ENCODE data around the gene ADGRV1.
A peak's percentile ranks its signal among the peaks of the same experiment; 100 is the strongest.

ADGRV1 gene

DNA sequence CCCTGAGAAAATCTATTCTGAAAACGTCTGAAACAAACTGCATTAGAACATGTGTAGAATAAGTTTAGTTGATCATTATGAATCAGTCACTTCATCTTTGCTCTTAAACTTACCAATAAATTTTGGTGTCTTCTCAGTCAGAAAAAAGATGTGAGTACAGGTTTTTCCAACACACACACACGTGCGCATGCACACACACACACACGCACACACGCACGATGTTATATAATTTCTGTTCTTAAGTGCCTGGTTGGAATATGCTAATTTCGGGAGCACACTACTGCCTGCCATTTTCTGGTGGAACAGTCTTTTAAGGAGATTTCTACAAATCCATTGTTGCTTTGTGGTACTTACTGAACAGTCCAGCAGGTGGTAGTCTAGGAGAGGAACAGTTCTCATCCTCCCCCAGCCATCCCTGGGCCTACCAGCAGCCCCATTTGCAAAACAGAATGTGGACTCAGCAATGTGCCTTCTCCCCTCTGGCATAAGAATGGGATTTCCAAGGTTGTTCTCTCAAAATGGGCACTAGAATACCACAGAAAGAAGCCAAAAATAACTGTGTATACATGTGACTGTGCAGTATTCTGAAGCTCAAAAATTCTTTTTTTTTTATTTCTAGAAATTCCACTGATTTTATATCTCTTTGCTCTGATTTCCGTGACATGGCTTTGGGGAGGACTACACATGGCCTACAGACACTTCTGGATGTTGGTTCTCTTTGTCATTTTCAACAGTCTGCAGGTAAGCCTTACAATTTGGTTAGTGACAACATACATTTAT is 543.2 kb downstream of the ADGRV1 start:
- Histone ChIP-seq H3K9me3 (ENCODE audit: control insufficient read depth, low read length) (no peaks in the 10 kb centered on the region), H3K36me3 (ENCODE audit: control insufficient read depth, insufficient read depth, low read length) (peaks cover 14% of the 10 kb centered on the region), H3K4me1 (ENCODE audit: control insufficient read depth, insufficient read depth, low read length) (peaks cover 8% of the 10 kb centered on the region), H3K27me3 (ENCODE audit: control insufficient read depth, insufficient read depth, low read length, poor library complexity, severe bottlenecking) (no peaks in the 10 kb centered on the region), H3K4me3 (ENCODE audit: insufficient read depth, low read depth, low read length) (no peak overlapping the region), H3K27ac (ENCODE audit: insufficient read depth, low read depth, low read length, poor library complexity, severe bottlenecking) (no peak overlapping the region)
- 82 to 83% methylated on average over 7 to 8 of the region's 8 CpGs for WGBS, 2 experiments

DNA sequence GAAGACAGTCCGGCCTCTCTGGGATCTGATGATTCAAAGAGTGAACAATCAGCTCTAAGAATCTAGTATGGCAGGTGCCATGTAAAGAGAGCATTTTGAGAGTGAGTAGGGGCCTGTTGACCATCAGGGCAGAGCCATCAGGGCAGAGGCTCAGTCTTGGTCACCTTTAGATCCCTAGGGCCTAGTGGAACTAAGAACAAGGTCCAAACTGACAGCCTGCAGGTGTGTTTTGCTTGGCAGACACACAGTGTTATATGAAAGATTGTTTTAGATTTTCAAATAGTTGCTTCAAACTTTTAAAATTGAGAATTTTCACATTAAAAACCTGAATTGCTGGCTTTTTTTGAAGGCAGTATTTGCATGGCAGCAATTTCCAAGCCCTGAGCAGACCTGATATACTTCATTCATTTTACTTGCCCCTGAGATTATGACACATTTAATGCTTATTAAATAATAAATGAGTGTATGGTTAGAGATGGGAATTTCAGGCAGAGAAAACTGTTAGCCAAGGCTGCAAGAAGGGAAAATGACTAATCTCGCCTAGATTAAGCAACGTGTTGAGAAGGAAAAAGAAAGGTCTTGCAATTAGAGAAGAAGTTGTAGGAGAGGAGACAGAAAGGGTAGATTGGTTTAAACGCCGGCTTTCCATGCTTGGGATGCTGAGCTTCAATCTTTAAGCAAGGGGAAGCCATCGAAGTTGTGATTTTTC is 544.9 kb downstream of the ADGRV1 start:
- Histone ChIP-seq H3K4me1 (ENCODE audit: control insufficient read depth, insufficient read depth, low read length) (peaks cover 9% of the 10 kb centered on the region), H3K27me3 (ENCODE audit: control insufficient read depth, insufficient read depth, low read length, poor library complexity, severe bottlenecking) (no peaks in the 10 kb centered on the region), H3K27ac (ENCODE audit: insufficient read depth, low read depth, low read length, poor library complexity, severe bottlenecking) (no peak overlapping the region), H3K4me3 (ENCODE audit: insufficient read depth, low read depth, low read length) (no peak overlapping the region), H3K36me3 (ENCODE audit: control insufficient read depth, insufficient read depth, low read length) (peaks cover 14% of the 10 kb centered on the region), H3K9me3 (ENCODE audit: control insufficient read depth, low read length) (no peaks in the 10 kb centered on the region)
- 95 to 96% methylated on average over 6 of the region's 6 CpGs for WGBS, 2 experiments

DNA sequence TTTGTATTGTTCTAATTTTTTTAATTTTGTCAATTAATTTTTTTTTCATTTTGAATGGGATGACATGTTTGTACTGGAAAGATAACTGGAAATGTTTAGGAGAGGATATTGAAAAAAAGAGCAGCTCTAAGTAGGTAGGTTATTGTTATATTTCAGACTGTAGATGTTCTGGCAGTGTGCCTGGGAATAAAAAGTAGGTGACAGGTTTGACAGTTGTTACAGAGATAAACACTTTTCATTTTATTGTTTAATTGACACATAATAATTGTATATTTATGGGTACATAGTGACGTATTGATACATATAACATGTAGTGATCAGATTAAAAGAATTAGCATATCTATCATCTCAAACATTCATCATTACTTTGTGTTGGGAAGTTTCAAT is 545.5 kb downstream of the ADGRV1 start:
- Histone ChIP-seq H3K36me3 (ENCODE audit: control insufficient read depth, insufficient read depth, low read length) (peaks cover 14% of the 10 kb centered on the region), H3K4me3 (ENCODE audit: insufficient read depth, low read depth, low read length) (no peak overlapping the region), H3K9me3 (ENCODE audit: control insufficient read depth, low read length) (no peaks in the 10 kb centered on the region), H3K27me3 (ENCODE audit: control insufficient read depth, insufficient read depth, low read length, poor library complexity, severe bottlenecking) (no peaks in the 10 kb centered on the region), H3K4me1 (ENCODE audit: control insufficient read depth, insufficient read depth, low read length) (peaks cover 9% of the 10 kb centered on the region), H3K27ac (ENCODE audit: insufficient read depth, low read depth, low read length, poor library complexity, severe bottlenecking) (no peak overlapping the region)
- WGBS, 2 experiments = no CpG with 5 or more reads among the region's 1 CpG

GRCh38 chr5:91106842-91107511 is 548.4 kb downstream of the ADGRV1 start:
- 75 to 79% methylated on average over 8 of the region's 8 CpGs for WGBS, 2 experiments
- peaks cover 14% of the 10 kb centered on the region for H3K36me3 ChIP-seq (ENCODE audit: control insufficient read depth, insufficient read depth, low read length)
- H3K4me1 ChIP-seq (ENCODE audit: control insufficient read depth, insufficient read depth, low read length) = peaks cover 9% of the 10 kb centered on the region
- peak overlapping the region; percentile 48 for H3K27ac ChIP-seq (ENCODE audit: insufficient read depth, low read depth, low read length, poor library complexity, severe bottlenecking)
- H3K27me3 ChIP-seq (ENCODE audit: control insufficient read depth, insufficient read depth, low read length, poor library complexity, severe bottlenecking) = no peaks in the 10 kb centered on the region
- H3K9me3 ChIP-seq (ENCODE audit: control insufficient read depth, low read length) = no peaks in the 10 kb centered on the region
- H3K4me3 ChIP-seq (ENCODE audit: insufficient read depth, low read depth, low read length) = no peak overlapping the region

DNA sequence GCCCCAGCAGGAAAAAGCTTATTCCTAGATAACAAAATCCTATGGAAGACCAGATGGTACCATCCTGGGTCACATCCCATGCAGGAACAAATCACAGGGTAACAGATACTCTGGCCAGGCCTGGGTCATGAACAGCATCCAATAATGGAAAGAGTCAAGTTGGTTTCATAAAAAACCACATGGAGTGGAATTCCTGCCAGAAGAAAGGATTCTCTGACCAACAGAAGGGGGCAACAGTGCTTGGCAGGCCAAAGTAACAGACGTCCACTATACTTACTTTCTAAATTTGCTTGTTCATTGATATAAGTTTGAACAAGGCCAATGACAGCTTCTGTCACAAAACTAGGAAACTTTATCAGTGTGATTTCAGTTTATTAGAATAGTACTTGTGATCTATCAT is 551.0 kb downstream of the ADGRV1 start:
- Histone ChIP-seq H3K9me3 (ENCODE audit: control insufficient read depth, low read length) (no peaks in the 10 kb centered on the region), H3K36me3 (ENCODE audit: control insufficient read depth, insufficient read depth, low read length) (peaks cover 5% of the 10 kb centered on the region), H3K27ac (ENCODE audit: insufficient read depth, low read depth, low read length, poor library complexity, severe bottlenecking) (no peak overlapping the region), H3K4me1 (ENCODE audit: control insufficient read depth, insufficient read depth, low read length) (peaks cover 9% of the 10 kb centered on the region), H3K4me3 (ENCODE audit: insufficient read depth, low read depth, low read length) (no peak overlapping the region), H3K27me3 (ENCODE audit: control insufficient read depth, insufficient read depth, low read length, poor library complexity, severe bottlenecking) (no peaks in the 10 kb centered on the region)
- WGBS, 2 experiments = 100% methylated on average over 1 of the region's 1 CpG

DNA sequence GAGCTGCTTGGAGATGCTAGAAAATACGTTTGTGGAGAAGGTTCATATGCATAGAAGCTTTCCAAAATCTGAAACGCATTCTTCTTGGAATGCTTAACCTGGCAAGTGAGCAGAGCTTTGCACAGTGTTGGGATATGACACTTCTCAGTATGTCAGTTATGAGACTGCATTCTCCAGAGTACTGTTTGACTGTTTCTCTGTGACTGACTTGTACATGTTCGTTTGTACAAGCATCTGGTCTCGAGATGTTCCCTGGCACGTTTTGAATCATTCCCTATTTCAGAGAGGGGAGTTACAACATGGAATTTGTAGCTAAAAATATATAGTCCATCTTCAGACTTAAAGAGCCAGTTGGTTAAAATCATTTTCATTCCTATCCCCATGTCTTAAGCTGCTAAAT is 552.1 kb downstream of the ADGRV1 start:
- WGBS, 2 experiments = 96% methylated on average over 5 of the region's 5 CpGs
- peaks cover 5% of the 10 kb centered on the region for H3K36me3 ChIP-seq (ENCODE audit: control insufficient read depth, insufficient read depth, low read length)
- H3K4me1 ChIP-seq (ENCODE audit: control insufficient read depth, insufficient read depth, low read length) = peaks cover 9% of the 10 kb centered on the region

DNA sequence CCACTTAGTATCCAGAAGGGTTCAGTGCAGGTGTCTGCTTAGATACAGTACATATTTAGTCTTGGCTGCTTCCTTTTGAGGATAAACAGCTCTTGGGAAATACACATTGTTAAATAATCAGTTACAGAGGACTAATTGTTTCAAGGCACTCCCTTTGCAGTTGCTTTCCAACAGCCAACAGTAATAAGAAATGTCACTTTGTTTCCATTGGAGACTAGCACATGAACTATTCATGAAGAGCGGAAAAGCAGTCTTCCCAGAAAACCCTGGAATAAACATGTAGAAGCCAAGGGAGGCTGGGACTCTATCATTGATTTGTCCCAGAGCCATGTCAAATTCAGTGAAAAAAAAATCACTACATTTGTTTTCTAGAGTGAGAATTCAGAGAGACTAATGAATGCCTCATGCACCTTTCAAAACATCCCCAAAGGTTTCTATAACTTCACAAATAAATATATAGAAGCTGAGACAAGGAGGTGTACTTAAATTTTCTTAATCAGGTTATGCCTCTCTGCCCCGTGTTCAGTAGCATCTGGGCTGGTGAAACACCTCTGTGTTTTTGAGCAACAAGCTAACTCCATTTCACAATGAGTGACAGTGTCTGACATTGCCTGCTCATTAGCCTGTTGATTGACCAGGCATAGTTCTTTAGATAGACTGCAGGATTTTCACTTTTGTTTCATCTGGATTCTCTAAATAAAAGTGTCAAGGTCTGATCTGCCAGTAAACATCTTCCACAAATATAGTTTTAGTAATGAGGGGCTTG is 553.1 kb downstream of the ADGRV1 start:
- Histone ChIP-seq H3K9me3 (ENCODE audit: control insufficient read depth, low read length) (no peaks in the 10 kb centered on the region), H3K4me1 (ENCODE audit: control insufficient read depth, insufficient read depth, low read length) (peaks cover 7% of the 10 kb centered on the region), H3K27ac (ENCODE audit: insufficient read depth, low read depth, low read length, poor library complexity, severe bottlenecking) (no peak overlapping the region), H3K36me3 (ENCODE audit: control insufficient read depth, insufficient read depth, low read length) (no peaks in the 10 kb centered on the region), H3K27me3 (ENCODE audit: control insufficient read depth, insufficient read depth, low read length, poor library complexity, severe bottlenecking) (no peaks in the 10 kb centered on the region), H3K4me3 (ENCODE audit: insufficient read depth, low read depth, low read length) (no peak overlapping the region)
- 93% methylated on average over 2 of the region's 2 CpGs for WGBS, 2 experiments

More for the DNA sequence above, 552.1 kb downstream of the ADGRV1 start:
- Histone ChIP-seq H3K9me3 (ENCODE audit: control insufficient read depth, low read length) (no peaks in the 10 kb centered on the region), H3K27me3 (ENCODE audit: control insufficient read depth, insufficient read depth, low read length, poor library complexity, severe bottlenecking) (no peaks in the 10 kb centered on the region), H3K27ac (ENCODE audit: insufficient read depth, low read depth, low read length, poor library complexity, severe bottlenecking) (no peak overlapping the region), H3K4me3 (ENCODE audit: insufficient read depth, low read depth, low read length) (no peak overlapping the region)

- peaks cover 19% of the 10 kb centered on the region for H3K4me1 ChIP-seq (ENCODE audit: control insufficient read depth, insufficient read depth, low read length)
- H3K27me3 ChIP-seq (ENCODE audit: control insufficient read depth, insufficient read depth, low read length, poor library complexity, severe bottlenecking) = no peaks in the 10 kb centered on the region
- no peaks in the 10 kb centered on the region for H3K36me3 ChIP-seq (ENCODE audit: control insufficient read depth, insufficient read depth, low read length)
- H3K4me3 ChIP-seq (ENCODE audit: insufficient read depth, low read depth, low read length) = no peak overlapping the region
- 82 to 96% methylated on average over 2 of the region's 2 CpGs for WGBS, 2 experiments
- no peak overlapping the region for H3K27ac ChIP-seq (ENCODE audit: insufficient read depth, low read depth, low read length, poor library complexity, severe bottlenecking)
- H3K9me3 ChIP-seq (ENCODE audit: control insufficient read depth, low read length) = no peaks in the 10 kb centered on the region
These were observed 556.1 kb downstream of the ADGRV1 start for GRCh38 chr5:91114658-91115057.

DNA sequence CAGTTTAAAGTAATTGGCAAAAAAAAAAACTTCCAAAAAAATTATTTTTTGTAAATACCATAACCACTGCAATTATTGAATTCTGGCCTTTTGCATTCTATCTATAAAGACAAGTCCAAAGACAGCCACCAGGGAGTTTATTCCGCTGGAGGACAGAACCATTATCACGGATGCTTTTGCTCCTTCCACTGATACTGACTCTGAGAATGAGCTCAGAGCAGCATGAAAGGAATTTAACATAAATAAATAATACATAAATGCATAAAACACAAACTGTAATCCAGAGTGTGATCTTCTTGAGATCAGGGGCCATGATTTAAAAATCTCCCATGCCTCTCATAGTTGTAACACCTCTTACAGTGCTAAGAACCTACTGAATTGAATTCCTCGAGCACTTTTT is 559.8 kb downstream of the ADGRV1 start:
- Histone ChIP-seq H3K36me3 (ENCODE audit: control insufficient read depth, insufficient read depth, low read length) (no peaks in the 10 kb centered on the region), H3K27me3 (ENCODE audit: control insufficient read depth, insufficient read depth, low read length, poor library complexity, severe bottlenecking) (no peaks in the 10 kb centered on the region), H3K4me3 (ENCODE audit: insufficient read depth, low read depth, low read length) (no peak overlapping the region), H3K9me3 (ENCODE audit: control insufficient read depth, low read length) (no peaks in the 10 kb centered on the region), H3K4me1 (ENCODE audit: control insufficient read depth, insufficient read depth, low read length) (peaks cover 31% of the 10 kb centered on the region), H3K27ac (ENCODE audit: insufficient read depth, low read depth, low read length, poor library complexity, severe bottlenecking) (no peak overlapping the region)
- WGBS, 2 experiments = 94 to 95% methylated on average over 3 of the region's 3 CpGs

DNA sequence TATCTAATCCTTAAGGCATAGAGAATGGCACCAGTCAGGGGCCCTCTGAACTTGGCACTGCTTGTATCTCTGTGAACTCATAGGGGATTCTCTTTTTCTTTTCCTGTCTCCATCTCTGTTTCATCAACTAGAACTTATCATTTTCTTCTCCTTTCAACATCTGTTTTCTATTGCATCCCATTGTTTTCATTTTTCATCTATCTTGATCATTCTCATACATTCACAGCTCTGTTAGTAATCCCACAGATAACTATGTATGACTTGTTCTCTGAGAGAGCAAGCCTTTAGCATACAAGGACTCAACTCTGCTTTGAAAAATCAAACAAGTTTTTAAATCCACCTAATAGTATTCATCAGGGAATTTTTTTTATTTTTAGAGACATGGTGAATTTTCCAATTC is 560.2 kb downstream of the ADGRV1 start:
- Histone ChIP-seq H3K9me3 (ENCODE audit: control insufficient read depth, low read length) (no peaks in the 10 kb centered on the region), H3K36me3 (ENCODE audit: control insufficient read depth, insufficient read depth, low read length) (no peaks in the 10 kb centered on the region), H3K27me3 (ENCODE audit: control insufficient read depth, insufficient read depth, low read length, poor library complexity, severe bottlenecking) (no peaks in the 10 kb centered on the region), H3K27ac (ENCODE audit: insufficient read depth, low read depth, low read length, poor library complexity, severe bottlenecking) (no peak overlapping the region), H3K4me1 (ENCODE audit: control insufficient read depth, insufficient read depth, low read length) (peaks cover 34% of the 10 kb centered on the region), H3K4me3 (ENCODE audit: insufficient read depth, low read depth, low read length) (no peak overlapping the region)

All from ectodermal cell (in vitro differentiated cells).